GM12872 (cell line): ENCODE measurements around the gene AGR2.

Source experiments
- CTCF ChIP-seq: IDR thresholded peaks from 3 replicates; pipeline ENCODE4 v1.5.1; 2011; ENCODE audit warnings: low read depth, mild to moderate bottlenecking, low read length, moderate library complexity; ENCODE audit not compliant: insufficient read depth

AGR2 gene

GRCh38 chr7:16747102-16747501 lies 57.7 kb downstream of the AGR2 start:
- no peak for TF ChIP-seq CTCF

GRCh38 chr7:16745645-16746044 lies 59.2 kb downstream of the AGR2 start:
- TF ChIP-seq CTCF: no peak

- no peak for TF ChIP-seq CTCF
These were observed 60.1 kb downstream of the AGR2 start for GRCh38 chr7:16744518-16745250.

GRCh38 chr7:16743236-16743635 lies 61.6 kb downstream of the AGR2 start:
- no peak for TF ChIP-seq CTCF

GRCh38 chr7:16742547-16742946 lies 62.3 kb downstream of the AGR2 start:
- no peak for TF ChIP-seq CTCF
